GM21723 (cell line): Measurements from ENCODE around the gene PNMT.

Experiments used
- ATAC-seq: cut with Tn5 transposase; IDR thresholded peaks from one replicate; pipeline ENCODE4 v1.9.1; 2021; ENCODE audit warnings: mild to moderate bottlenecking, moderate library complexity; ENCODE audit not compliant: unreplicated experiment

PNMT gene, protein sequence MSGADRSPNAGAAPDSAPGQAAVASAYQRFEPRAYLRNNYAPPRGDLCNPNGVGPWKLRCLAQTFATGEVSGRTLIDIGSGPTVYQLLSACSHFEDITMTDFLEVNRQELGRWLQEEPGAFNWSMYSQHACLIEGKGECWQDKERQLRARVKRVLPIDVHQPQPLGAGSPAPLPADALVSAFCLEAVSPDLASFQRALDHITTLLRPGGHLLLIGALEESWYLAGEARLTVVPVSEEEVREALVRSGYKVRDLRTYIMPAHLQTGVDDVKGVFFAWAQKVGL

DNA sequence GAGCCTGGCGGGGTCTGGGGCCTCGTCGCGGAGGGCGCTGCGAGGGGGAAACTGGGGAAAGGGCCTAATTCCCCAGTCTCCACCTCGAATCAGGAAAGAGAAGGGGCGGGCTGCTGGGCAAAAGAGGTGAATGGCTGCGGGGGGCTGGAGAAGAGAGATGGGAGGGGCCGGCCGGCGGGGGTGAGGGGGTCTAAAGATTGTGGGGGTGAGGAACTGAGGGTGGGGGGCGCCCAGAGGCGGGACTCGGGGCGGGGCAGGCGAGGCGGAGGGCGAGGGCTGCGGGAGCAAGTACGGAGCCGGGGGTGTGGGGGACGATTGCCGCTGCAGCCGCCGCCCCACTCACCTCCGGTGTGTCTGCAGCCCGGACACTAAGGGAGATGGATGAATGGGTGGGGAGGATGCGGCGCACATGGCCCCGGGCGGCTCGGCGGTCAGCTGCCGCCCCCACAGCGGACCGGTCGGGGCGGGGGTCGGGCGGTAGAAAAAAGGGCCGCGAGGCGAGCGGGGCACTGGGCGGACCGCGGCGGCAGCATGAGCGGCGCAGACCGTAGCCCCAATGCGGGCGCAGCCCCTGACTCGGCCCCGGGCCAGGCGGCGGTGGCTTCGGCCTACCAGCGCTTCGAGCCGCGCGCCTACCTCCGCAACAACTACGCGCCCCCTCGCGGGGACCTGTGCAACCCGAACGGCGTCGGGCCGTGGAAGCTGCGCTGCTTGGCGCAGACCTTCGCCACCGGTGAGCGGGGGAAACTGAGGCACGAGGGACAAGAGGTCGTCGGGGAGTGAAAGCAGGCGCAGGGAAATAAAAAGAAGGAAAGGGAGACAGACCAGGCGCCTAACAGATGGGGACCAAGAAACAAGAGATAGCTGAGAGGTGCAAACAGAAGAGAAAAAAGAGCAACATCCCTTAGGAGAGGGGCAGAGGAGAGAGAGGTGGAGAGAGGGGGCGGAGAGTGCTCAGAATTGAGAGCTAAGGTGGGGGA is at the start of gene PNMT:
PNMT (plus strand) TSS at position 509 of the 980 bp plus-strand sequence; CDS start at position 532, 23 bp downstream.
- no peak for ATAC-seq

DNA sequence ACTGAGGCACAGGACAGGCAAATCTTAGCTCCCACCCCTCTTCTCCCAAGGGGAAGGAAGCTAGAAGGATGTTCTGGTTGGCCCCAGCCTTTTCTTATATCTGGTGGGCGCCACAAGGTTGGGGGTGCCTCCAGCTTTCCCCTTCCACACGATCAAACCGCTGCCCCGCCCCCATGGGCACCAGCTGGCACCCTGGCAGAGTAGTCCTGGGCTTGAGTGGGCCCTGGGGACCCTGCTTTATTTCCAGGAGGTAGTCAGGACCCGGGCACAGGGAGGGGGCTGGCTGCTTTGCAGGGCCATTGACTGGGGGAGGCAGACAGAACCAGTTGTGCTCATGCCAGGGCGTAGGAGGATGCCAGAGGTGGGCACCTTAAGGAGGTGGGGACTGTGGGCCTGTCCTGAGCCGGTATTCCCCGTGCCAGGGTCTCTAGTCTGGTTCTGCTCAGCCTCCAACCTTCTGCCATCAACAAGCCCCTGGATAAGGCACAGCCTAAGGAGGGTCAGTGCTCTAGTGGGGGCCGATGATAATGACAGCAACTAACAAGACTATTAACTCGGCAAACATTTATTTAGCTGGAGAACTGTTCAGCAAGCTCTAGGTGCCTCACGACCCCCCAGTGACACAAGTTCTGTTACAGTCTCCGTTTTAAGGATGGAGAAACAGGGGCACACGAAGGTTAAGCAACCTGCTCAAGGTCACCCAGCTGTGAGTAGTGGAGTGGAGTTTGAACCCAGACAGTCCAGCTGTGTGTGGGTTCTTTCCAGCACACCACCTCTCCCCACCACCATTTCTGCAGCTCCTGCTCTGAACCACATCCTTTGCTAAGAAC is 49.1 kb upstream of the PNMT start:
- no peak for ATAC-seq

DNA sequence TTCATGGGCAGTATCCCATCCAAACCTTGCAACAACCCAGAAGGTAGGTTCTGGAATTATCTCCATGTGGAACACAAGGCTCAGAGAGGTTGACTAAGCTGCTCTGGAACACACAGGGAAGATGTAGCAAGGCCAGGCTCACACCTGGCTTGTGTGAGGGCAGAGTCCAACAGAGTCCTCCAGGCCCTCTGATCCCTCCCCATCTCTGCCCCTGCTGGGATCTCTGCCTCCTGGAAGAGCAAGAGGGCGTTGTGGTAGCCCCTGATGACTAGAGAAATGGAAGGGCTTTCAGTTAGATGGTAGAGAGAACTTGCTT is 48.5 kb upstream of the PNMT start:
- ATAC-seq: no peak

DNA sequence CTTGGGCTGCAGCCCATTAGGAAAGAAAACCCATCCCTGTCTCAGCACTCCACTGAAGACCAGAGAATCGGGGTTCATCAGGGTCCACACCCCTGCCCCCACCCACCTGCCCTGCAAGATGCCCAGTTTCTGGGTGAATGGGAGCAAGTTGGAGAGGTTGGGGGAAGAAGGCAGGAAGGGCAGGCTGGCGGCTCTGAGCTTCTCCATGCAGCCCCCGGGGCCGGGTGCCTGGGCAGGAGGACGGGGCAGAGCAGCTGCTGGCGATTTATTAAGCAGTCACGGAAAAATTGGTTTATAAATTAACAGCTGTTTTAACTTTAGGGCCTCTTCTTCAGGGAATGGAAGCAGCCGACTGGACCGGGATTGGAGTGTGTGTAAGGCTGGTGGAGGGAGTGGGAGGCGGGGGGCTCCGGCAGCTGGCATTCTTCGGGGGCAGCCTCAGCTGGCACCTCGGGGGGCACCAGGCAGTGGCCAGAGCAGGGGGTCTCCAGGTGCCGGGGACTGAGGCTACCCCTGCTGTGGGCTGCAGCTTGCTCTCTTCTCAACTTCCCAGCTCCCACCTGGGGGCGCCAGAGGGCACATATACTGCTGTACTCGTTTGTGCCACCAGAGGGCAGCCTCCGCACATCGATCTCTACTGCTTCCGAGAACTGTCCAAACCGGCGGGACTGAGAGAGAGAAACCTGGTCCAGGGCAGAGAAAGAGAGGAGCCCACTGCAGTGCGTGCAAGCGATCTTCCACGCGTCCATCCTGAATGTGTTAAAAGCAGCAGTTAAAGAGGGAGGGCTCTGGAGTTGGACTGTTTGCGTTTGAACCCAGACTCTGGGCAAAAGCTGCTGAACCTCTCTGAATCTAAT is 46.5 kb upstream of the PNMT start:
- ATAC-seq: no peak

DNA sequence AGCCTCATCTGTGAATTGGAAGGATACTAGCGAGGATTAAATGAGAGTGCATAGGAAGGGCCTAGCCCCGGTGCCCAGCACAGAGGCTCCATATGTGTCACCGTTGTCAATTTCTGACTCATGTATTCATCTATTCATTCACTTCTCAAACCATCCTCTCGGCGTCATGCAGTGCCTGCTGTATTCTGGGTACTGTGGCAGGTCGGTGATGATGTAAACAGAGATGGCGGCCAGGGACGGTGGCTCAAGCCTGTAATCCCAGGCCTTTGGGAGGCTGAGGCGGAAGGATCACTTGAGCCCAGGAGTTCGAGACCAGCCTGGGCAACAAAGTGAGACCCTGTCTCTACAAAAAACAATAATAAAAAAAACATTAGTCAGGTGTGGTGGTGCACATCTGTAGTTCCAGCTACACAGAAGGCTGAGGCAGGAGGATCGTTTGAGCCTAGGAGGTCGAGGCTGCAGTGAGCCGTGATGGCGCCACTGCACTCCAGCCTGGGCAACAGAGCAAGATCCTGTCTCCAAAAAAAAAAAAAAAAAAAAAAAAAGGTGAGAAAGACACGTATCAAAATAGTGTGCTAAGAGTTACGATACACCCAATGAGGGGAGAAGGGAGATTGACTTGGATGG is 45.8 kb upstream of the PNMT start:
- ATAC-seq: no peak

DNA sequence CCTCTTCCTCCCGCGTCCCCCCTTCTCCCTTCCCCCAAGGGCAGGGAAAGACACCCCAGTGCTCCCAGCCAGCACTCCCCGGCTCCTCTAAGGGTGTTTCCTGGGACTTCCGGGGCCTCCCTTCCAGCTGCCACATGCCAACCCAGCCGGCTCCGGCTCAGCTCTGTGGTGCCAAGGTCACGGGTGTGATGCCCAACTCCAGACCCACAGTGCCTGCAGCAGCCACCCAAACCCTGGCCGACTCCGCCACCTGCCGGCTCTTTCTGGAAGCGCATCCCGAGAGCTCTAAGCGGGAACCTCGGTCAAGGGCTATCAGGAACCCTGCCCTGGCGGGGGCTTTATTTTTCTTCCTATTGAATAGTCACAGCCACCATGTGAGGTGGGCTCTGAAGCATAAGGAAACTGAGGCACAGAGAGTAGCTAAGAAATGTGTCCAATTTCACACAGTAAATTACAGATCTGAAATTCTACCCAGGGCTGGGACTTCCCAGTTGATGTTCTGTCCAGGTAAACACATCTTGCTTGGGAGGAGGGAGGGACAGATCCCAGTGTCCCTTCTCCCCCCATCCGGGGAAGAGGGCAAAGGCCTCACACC is 44.8 kb upstream of the PNMT start:
- no peak for ATAC-seq

- no peak for ATAC-seq
Measured at GRCh38 chr17:39624313-39624712, 43.9 kb upstream of the PNMT start.

DNA sequence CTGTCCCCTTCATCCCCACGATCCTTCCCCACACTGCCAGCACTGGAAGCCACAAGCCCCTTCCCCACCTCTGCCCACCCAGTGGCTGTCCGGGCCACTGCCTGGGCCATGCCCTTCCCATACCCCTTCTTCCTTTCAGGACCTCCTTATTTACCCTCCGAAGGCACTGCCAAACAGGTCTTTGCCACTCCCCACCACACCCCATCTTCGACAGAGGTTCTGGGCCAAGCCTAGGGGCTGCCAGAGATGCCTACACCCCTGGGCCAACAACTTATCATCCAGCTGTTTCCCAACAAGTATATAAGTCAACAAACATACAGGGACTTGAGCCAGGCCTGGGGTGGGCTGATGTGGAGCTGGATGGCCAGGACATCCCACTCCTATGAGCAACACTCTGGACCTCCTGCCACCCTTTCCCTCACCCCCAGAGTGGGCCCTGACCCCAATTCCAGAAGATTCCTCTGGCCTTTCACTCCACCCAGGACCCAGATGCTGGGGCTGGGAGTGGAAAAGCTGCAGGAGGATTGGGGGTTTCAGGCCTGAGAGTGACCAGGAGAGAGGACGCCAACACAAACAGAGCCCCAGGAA is 43.0 kb upstream of the PNMT start:
- no peak for ATAC-seq

GRCh38 chr17:39626171-39627046 is 41.8 kb upstream of the PNMT start, which contains the start of gene PPP1R1B:
TSS of gene PPP1R1B (plus strand) at chr17:39626952. CDS start at chr17:39627393, 441 bp downstream.
- no peak for ATAC-seq

DNA sequence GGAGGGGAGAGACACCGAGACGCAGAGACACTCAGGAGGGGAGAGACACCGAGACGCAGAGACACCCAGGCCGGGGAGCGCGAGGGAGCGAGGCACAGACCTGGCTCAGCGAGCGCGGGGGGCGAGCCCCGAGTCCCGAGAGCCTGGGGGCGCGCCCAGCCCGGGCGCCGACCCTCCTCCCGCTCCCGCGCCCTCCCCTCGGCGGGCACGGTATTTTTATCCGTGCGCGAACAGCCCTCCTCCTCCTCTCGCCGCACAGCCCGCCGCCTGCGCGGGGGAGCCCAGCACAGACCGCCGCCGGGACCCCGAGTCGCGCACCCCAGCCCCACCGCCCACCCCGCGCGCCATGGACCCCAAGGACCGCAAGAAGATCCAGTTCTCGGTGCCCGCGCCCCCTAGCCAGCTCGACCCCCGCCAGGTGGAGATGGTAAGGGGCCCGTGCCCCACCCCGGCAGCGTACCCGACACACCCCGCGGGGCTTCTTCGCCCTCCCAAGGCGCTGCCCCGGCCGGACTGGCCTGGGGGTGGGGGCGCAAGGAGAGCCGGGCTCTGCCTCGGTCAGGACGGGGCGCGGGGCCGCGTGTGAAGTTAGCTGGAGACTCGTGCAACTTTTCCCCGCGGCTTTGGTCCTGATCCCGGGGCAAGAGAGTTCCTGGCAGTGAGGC is 41.1 kb upstream of the PNMT start:
- ATAC-seq: no peak

GRCh38 chr17:39627712-39628516 is 40.3 kb upstream of the PNMT start:
- ATAC-seq: no peak

GRCh38 chr17:39628655-39629493 is 39.4 kb upstream of the PNMT start:
- ATAC-seq: no peak

GRCh38 chr17:39629494-39629880 is 38.8 kb upstream of the PNMT start:
- ATAC-seq: no peak

DNA sequence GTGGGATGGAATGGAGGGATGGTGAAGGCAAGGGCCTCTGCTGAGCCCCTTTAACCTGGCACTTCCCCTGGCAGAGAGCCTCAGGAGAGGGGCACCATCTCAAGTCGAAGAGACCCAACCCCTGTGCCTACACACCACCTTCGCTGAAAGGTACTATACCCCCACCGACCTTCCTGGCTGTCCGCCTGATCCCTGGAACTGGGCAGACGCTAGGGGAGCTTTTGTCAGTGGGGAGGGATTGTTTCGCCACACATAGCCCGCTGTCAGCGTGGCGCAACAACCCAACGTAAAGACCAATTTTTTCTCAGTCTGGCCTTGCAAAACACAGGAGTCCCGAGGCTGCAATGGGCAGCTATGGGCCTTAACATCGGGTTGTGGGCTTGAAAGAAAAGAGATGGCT is 38.4 kb upstream of the PNMT start:
- ATAC-seq: no peak

DNA sequence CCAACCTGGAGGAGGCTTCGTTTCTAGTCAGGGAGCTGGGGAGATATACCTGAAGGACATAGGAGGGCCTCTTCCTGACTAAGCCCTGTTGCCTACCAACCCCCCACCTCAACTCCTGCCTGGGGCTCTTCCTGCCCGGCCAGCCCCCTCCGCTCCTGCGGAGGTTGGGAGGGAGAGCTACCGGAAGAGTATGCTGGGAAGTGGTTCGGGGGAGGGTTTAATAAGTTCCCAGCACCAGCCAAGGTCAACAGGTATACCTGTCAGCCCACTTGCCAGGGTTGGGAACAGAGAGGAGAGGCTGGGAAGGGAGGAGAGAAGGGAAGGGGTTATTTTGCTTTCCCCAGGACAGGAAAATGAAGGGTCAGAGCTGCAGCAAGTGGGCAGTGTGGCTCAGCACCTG is 36.9 kb upstream of the PNMT start:
- no peak for ATAC-seq
